Stimulated activated CD8-positive, alpha-beta memory T cell treated with anti-CD3 and anti-CD28 coated beads, Interleukin-4, amount 100 ng/mL, for 24 hours (primary cell): ENCODE results near the gene SLC1A7.

Experiments used
- DNase-seq: peaks from one replicate; pipeline ENCODE4 v3.0.0-alpha.2; 2020; ENCODE audit warnings: low read depth

Gene SLC1A7

GRCh38 chr1:53133261-53134041, 9.0 kb downstream of the SLC1A7 start:
- DNase-seq = no peak

DNA sequence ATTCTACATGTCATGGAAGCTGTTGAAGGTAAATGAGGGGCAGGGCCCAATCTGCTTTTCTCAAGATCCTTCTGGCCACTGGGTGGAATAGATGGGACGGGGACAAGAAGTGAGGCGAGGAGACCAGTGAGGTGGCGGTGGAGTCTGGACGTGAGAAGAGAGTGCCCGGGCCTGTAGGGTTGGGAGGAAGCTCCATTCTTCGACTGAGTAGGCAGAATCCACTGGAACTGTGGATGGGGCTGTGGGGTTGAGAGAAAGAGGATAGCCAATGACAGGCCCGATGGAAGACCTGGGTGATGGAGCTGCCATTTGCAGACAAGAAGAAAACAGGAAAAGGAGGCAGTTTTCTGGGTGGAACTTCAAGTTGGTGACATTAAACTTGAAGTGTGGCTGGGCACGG, 10.3 kb downstream of the SLC1A7 start:
- DNase-seq = no peak

GRCh38 chr1:53131590-53131938, 10.9 kb downstream of the SLC1A7 start:
- DNase-seq = no peak

DNA sequence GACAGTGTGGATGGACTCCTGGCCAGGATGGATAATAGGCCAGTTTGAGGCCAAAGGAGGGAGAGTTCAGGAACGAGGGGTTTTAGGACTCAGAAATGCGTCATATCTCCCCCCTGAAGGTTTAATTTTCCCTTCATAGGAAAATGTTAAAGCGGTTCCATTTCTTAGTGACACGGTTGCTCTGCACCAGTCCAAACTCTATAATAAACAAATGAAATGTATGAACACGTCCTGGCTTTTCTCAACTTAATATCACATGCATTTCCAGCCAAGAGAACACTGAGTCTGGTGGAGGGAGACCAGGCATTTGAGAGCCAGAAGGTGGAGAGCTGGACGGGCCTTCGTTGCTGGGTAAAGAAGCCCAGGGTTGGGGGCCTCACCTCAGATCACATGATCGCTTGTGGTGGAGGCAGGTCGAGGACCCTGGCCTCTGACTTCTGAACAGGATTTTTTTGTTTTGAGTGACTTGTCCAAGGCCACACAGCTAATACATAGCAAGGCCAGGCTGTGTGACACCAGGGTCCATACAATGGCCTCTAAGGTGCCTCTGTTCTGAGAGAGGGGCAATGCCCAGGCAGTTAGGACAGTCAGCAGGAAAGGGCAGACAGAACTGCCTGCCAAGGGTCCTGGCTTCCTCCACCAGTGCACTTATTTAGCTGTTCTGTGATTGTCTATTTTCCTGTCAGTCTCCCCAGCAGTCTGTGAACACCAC, 11.4 kb downstream of the SLC1A7 start:
- DNase-seq = no peak

DNA sequence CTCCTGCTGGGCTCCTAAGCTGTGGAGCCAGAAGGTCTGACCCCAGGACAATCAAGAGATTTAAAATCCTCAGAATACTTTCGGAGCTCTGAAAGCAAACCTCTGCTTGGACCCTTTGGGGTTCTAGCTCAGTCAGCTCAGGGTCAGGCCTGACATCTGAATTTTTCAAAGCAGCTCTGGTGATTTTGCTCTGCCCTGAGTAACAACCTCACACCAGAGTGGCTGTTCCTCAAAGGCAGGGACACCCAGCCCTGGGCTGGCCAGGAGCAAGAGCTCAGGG, 11.9 kb downstream of the SLC1A7 start:
- DNase-seq = no peak

GRCh38 chr1:53129891-53130597, 12.4 kb downstream of the SLC1A7 start:
- DNase-seq = no peak

DNA sequence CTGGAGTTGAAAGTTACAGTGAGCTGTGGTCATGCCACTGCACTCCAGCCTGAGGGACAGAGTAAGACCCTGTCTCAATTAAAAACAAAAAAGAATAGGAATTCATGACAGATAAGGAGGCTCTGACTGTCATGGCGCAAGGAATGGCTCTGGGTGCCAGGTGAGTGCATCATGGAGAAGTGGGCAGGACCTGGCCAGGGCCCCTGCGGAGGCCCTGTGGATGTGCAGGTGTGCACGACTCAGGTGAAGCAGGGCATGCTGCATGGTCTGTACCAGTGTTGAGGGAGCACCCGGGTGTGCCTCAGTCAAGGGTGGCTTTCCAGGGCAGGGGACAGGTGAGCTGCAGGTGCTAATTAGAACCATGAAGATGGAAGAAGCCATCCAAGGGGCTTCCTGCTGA, 14.0 kb downstream of the SLC1A7 start:
- DNase-seq = no peak

DNA sequence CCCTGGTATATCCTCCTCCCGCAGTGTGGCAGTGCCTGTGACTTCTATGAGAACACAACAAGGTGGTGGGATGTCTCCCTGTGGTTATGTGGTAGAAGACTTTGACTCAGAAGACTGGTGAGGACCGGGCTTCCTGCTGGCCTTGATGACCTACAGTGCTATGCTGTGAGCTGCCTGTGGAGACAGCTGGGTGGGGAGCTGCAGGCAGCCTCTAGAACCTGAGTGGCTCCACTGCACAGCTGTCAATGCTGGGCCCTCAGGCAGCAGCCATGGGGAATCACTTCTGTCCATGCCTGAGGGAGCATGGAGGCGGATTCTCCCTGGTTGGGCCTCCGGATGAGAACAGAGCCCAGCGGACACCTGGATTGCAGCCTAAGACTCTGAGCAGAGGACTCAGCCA, 14.9 kb downstream of the SLC1A7 start:
- no peak for DNase-seq

DNA sequence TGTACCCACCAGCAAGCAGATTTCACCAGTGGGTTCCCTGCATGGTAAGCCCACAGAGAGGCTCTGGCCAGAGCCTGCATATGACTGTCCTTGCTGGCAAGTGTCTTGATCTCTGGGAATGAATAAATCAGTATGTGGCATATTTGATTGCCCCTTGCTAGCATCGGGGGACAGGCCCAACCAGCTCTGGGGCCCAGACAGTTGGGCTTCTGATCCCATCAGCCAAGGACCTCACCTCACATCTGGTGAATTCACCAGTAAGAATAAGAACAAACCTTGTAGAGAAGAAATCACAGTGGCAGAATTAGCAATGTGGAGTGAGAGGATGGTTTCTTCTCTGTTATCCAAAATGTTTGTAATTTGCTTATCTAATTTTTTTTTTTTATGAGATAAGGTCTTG, 15.9 kb downstream of the SLC1A7 start:
- no peak for DNase-seq

DNA sequence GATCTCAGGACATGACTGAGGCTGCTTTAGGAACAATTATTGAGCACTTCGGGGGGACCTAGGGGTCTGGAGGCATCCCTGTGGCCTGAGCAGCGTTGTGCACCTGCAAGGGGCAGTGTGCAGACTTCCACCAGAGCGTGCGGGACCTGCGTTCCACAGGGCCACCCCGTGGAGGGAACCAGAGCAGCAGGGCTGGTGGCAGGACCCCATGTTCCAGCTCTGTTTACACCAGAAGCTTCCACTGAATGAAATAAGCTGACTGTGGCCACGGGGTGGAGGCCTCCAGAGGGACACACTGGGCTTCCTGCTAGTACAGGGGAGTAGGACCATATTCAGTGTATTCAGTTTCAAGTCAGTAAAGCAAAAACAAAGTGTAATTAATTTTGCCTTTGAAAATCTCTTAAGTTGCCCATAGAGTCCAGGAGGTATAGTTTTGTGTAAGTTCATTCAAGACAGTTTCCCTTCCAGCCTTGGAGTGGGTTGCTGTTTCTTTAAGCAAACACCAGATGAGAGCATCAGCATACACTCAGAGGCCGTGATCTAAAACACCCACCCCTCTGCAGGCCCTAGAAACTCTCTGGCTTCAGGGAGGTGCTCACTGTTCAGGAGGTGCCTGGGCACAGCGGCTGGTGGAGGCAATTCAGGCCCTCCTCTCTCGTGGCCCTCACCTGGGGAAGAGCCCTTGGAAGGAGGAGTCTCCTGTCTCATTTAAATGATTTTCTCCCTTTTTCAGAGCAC, 16.6 kb downstream of the SLC1A7 start:
- no peak for DNase-seq

- no peak for DNase-seq
Measured at GRCh38 chr1:53125122-53125521, 17.3 kb downstream of the SLC1A7 start.

DNA sequence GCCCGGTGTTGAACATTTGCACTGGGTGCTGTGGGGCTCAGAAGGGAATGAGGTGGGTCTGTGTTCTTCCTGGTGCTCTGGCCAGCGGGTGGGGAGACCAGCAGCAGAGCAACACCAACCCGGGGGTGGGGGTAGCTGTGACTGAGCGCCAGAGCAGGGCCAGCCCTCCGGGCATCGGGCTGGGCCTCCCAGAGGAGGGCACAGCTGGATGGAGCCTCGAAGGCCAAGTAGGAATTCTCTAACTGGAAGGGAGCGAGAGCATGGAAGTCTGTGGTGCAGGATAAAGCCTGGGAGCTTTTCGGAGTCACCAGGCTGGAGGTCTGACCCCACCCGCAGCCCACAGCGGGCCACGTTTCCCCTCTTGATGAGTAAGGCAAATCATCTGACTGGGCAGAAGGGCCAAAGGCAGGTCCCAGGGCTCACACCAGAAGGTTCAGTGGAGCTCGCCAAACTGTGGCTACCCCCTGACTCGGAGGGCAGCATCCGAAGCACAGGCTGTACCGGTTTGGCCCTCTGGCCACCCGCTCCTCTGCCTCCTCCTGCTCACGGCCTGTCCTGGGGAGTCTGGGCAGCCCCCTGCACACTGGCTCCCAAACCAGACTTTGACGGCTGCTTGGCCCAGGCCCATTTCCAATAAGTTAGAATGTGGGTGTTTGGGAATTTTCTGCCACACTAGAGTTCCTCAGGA, 18.8 kb downstream of the SLC1A7 start:
- no peak for DNase-seq

DNA sequence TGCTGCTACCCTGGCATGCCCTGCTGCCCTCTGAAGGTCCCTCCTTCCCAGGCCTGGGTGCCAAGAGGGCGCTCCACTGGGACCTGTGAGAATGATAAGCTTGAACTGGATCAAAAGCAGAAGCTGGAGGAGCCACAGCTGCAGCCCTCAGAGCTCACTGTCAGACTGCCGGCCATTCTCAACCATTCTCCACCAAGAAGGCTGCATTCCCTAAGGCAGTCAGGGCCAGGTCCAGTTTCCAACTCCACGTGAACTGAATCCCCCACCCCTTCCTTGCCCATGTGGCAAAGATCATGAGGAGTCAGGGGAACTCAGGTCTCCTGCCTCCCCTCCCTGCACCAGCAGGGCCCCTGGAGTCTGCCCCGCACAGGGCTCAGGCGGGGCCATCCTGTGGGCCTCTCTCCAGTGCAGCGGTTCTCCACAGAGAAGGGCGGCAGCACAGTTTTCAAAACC, 19.5 kb downstream of the SLC1A7 start:
- no peak for DNase-seq

GRCh38 chr1:53122201-53122885, 20.1 kb downstream of the SLC1A7 start:
- no peak for DNase-seq

DNA sequence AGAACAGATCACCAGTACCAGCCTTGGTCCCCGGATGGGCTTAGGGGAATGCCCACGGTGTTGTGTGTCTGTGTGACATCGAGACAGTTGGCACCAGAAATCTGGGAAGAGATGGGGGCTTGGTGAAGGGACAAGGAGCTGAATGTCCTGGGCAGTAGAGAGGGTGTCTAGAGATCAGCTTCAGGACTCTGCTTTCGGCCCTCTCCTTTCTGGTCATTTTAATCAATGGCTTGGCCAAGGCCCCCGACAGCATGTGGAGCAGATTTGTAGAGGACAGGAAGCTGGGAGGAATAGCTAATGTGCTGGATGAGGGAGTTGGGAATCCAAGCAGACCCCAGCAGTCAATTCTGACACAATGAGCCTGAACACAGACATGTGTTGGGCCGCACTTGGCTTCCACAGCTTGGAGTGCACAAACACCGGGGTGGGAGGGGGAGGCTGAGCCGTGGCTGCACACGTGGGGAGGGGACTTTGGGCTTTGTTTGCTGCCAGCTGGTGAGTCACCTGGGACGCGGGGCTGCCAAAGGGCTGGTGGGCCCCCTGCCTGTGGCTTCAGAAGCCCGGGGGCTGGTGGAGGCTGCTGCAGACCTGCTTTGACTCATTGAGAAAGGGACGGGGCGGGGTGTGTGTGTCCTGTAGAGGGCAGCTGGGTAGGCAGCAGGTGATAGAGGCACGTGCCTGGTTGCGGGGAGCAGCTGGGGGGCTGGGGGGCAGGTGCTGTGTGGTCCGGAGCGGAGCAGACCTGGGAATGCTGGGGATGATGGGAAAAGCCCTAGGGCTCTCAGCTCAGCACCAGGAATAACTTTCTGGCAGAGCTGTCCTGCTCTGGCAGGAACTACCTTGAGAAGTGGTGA, 20.9 kb downstream of the SLC1A7 start:
- no peak for DNase-seq

GRCh38 chr1:53120659-53121058, 21.8 kb downstream of the SLC1A7 start:
- DNase-seq = no peak

DNA sequence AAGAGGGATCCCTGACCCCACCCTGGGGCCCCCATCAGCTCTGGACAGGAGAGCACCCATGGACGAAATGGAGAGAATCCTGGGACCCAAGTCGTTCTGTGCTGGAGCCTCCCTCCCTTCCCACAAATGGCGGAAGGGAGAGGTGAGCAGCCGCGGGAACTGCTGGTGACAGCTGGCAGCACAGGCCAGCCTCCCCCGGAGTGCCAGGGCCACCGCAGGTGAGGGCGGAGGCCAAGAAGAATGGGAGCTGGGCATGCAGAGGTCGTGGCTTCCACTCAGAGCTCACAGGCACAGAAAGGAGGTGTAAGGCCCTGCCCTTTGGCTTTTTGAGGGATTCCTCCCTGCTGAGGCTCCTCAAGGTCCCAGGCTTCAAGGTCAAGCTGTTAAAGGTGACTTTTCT, 24.6 kb downstream of the SLC1A7 start:
- DNase-seq = no peak

DNA sequence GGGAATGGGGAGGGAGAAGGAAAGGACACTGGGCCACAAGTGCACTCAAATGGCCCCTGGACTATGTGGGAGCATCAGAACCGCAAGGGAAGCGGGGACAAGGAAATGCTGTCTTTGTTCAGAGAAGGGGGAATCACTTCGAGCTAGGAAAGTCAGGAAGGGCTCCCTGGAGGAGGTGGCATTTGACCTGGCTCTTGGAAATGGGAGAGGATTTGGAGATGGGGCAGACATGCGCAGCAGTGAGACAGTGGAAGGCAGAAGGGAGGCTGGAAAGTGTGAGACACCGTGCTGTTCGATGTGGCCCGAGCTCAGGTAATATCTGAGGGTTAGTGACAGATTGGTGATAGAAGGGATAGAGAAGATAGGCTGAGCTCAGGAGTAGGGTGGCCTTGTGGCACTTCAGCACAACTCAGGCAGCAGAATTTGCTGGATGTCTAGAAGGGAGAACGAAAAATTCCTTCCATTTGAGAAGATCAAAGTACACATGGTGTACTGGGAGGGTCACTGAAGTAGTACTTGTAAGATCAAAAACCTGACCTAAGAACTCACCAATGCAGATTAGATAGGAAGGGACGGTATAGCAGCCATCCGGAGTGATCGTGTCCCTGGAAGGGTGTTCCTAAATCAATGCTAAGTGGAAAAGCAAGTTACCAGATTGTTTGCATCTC, 25.4 kb downstream of the SLC1A7 start:
- DNase-seq = no peak

DNA sequence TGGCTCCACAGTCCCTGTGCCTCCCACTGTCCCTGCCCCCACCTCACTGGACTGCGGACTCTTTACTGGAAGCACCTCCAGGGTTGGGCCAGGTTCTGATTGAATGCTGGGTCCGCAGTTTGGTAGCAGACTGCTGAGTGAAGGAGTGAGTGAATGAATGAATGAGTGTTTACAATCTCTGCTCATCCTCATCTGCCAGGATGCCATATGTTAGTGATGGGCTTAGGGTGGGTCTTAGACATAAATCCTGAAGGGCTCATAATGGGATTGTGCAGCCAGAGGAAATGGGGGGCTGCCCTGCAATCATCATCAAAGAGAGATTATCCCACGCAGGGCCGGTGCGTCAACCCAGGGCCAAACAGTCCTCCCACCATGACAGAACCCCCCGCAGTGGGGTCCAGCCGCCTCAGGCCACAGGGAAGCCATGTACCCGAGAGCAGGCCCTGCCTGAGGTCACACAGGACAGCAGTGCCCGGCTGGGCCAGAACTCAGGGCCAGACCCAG, 26.1 kb downstream of the SLC1A7 start:
- no peak for DNase-seq
